GM18502 (cell line): ENCODE results near the gene NHEJ1.

ENCODE experiments used
- ATAC-seq: cut with Tn5 transposase; IDR thresholded peaks from one replicate; pipeline ENCODE4 v1.9.1; 2021; ENCODE audit warnings: mild to moderate bottlenecking; ENCODE audit not compliant: unreplicated experiment, poor library complexity

The NHEJ1 gene

DNA sequence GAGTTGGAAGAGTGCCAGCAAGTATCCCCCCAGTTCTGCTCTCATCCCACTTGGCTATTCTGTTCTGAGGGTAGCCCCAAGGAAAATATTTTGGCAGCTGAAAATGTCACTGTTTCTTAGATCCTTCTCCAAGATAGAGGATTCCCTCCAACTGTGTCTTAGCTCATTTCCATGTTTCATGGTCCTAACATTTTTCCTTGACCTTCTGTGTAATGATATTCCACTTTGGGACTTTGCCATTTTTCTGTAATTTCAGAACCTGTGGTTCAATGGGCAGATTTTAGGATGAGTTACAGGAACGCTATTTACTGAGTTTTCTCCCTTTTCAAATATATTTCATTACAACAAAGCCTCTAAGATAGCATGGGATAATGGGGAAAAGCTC is 34.7 kb downstream of the NHEJ1 start:
- no peak for ATAC-seq

DNA sequence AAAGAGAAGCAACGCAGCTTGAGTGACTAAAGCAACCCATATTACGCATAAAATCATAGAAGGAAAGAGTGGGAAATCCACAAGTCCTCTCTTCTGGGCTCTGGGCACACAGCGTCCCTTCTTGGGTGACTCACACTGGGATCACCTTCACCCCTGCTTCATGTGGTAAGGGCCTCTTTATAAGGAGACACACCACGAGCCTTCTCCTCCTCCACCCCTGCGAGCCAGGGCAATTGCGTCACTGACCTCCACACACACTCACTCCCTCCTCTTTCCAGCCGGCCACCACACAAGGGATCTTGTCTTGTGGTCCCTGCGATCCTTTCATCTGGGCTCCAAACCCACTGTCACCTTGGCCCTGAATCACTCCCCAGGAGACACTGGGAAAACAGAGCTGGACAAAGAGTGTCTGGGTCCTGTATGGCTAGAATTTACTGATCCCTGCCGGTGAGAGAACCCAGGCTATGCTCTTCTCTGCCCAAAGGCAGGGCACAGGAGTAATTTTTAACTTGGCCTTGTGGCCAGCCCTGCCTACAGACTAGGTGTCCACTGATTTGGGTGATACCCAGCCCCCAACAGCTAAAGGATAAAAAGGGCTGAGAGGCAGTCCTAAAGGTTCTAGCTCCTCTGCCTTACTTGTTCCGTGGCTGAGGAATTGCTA is 35.3 kb downstream of the NHEJ1 start:
- no peak for ATAC-seq

DNA sequence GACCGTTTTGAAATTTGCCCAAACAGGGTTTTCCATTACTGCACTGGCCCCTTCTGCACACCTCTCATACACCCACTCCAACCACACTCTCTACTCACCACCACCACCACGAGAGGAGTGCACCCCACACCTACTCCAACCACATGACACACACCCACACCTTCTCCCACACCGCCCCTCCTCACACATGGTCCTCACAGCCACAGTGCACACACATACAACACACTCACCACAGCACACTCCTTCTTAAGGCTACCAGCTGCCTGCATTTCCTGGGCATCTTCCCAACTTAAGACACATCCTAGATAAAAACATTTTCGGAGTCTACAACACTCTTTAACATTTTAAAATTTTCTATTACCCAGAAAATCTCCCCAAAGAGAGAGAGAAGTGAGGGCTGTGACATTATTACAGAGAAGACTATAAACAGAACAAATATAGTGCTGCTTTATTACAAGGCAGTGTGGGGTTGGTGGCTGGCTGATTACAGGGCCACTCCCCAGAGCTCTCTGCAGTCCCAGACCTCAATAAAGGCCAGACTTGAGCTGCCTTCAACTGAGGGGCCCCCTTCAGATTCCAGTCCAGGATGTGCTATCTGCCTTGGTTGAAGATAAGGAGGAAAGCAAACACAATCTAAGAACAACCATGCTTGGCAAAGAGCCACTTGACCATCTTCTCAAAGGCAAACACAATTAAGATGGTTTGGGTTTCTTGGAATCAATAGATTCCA is 36.1 kb downstream of the NHEJ1 start:
- ATAC-seq: no peak

DNA sequence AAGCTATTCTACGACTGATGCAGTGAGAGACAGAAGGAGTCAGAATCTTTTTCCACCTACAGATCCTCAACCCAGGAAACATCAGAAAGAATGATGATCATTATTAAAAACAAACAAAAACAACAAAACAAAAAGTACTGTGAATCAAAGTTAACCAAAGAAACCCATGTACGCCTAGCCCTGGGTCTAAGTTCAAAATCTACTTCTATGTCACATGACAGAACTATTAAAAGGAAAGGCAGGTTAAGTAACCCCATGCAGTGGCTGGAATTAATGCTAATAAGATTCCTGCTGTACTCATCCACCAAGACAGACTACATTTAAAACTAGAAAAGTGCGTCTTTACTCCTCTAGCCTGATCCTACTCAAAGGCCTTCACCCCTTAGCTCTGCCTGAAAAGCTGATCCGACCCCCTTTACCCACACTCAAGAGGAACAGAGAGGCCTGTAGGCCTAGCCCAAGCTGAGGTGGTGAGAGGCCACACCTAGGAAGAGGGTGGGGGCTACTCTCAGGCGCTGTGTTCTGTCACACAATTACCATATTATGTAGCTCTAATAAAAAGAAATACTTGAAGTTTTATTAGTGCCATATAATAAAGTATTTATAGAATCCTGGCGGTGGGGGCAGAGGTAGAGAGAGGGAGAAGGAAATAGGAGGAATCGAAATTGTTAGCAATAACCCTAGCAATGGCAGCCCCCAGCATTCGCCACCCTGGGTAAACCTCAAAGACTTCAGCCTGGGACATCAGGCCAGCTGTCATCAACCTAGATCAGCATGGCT is 37.1 kb downstream of the NHEJ1 start:
- no peak for ATAC-seq

DNA sequence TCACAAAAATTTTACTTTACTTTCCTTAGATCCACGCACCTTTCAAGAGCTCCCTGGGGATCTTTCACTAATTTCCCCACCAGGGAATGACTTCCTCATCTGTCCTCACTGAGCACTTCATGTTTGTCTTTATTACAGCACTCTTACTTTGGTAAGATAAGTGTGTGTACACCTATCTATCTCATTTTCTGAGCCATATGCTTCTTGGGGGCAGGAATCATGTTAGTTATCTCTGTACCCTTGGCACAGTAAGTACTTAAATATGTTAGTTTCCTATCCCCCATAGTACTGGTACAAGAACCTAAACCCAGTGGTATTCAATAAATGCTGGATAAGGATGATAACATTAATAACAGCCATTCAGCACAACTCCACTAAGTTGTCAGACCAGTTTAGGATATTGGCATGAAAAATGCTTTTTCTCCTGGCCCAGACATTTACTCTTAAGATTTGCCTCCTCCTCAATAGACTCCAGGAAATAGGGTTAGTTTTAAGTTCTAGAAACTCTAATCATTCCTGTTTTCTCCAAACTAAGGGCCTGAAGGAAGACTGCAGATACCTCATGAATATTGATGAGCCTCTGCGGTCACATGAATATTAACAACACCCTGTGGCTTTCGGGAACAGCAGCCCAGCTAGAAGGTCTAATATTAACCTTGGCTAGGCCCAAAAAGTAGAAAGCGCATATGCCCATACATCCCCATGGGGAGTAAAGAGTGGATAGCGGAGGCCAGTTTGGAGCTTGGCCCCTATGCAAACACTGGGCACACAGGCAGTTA is 38.2 kb downstream of the NHEJ1 start:
- ATAC-seq: no peak

DNA sequence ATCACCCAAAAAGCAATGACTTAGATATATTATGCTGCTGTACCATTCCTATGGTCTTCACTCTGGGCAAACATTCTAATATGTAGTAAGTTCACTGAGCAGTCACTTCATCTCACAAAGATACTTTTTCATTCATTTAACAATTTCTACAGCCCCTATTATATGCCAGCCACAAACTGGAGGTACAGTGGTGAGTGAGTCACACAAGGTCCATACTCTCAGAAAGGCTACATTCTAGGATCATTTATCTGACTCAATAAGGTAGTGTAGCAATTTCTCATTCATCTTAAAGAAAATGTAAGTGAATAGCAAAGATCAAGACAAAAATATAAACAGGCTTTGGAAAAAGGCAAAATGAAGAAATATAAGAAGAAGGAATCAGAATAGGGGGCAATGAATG is 40.5 kb downstream of the NHEJ1 start:
- ATAC-seq: no peak

DNA sequence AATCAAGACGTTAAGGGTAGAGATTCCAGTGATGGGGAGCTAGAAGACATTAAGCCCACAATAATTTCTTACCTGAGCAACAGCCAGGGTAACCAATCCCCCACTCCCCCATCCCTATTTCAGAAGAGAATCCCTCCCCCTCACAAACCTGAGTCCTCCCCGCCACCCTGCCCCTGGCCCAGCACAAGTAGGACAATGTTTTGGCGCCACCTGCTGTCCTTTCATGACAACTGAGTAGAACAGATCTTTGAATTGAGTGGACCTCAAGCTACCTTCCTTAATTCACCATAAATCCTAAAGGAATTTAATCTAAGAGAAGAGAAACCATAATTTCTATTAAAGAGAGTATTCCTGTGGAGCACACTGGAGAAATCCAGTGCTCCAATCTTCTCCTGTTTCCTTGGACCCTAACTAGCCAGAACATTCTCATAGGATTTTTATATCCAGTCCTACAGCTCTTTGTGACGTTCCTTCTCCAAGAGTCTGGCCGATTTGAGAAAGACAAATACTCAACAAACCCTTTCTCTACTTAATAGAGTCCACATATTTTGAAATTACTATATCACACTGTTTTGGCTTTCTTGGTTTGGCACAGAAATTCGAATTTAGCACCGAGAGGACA is 41.1 kb downstream of the NHEJ1 start:
- no peak for ATAC-seq

DNA sequence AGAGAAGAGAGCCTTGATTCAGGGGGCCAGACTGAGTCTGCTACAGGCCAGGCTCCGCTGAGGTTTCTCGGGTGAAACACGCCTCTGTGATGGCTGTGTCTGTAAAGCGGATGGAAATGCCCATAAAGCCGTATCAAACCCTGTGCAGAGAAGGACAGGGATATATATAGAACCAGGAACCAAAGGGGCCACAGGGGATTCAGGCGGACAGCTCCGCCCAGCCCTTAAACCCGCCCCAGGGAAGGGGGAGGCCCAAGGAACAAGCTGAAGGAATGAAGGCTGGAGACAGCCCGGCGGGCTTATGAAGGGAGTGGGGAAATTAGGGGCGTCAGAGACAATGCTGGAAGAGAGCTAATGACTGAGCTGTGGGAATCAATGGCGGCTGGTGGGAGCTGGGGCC is 42.1 kb downstream of the NHEJ1 start:
- ATAC-seq: no peak

DNA sequence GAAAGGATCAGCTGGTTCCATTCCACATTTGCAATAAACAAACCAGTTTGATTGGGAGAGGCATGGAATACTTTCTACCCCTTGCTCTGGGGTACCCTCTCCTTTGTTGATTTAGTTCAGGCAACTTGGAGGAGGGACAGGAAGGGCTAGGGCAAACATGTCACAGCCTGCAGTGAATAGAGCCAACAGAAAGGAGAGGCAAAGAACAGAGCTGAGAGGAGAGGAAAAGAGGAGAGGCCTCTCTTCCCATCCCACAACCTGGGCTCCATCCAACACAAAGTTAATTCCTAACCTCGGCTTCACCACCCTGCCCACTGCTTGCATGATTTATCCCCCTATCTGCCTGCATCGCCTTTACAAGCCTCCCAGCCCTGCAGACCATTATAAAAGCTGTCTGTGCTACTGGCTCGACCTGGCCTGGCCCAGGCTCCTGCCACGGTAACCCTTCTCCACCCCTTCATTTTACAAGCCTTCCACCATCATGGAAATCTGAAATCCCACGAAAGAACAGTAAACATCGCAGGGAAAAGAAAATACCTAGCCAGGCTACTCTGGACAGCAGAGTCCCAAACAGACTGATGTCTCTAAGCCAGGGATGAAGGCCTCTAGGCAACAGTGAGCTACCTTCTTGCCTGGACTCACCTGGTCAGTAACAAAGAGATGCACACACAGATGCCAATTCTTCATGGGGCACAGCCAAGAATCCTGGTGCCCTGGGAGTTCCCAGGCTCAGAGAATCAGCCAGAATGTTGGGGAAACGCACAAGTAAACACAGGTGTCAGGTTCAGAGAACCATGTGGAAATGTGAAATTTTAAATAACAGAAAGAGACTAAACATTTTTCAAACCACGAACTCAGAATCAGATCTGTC is 43.6 kb downstream of the NHEJ1 start:
- no peak for ATAC-seq

DNA sequence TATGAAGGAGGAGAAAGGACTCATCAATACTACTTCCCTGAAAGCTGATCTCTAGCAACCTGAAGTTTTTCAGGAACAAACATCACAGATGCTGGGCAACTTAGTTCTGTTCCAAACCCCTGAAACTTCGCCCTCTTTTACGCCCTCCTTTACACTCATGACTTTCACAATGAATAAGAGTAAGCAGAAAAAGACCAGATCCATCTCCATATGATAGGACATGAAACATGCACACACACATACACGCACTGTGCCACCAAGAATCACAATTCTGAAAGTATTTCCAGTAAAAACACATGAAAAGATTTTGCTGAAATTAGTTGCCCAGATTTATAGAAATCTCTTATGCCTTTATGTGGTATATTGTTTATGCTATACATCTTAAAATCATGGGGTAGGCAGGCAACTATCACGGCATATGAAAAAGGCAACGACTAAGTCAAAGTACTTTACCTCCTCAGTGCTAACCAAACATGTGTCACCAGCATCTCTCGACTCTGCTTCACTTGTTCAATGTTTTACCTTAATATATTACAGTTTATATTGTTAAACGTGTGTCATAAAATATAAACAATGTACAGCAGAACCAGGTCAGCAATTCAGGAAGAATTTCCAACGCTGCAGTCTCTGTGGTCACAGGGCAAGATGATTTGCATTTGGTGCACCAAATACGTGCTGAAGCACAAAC is 47.8 kb downstream of the NHEJ1 start:
- ATAC-seq: no peak

DNA sequence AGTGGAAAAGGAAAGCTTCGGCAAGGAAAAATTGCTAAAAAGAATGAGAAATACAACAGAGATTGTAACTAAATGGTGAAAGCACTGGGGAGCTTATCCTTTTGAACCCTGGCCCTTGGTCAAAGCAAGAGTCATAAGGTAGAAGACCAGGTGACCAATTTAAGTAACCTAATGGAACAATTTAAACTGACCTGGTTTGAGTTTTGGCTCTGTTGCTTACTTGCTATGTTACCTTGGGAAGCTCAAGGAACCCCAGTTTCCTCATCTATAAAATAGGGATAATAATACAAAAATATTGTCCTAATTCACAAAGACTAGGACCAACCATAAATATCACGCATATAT is 48.6 kb downstream of the NHEJ1 start:
- ATAC-seq: no peak

DNA sequence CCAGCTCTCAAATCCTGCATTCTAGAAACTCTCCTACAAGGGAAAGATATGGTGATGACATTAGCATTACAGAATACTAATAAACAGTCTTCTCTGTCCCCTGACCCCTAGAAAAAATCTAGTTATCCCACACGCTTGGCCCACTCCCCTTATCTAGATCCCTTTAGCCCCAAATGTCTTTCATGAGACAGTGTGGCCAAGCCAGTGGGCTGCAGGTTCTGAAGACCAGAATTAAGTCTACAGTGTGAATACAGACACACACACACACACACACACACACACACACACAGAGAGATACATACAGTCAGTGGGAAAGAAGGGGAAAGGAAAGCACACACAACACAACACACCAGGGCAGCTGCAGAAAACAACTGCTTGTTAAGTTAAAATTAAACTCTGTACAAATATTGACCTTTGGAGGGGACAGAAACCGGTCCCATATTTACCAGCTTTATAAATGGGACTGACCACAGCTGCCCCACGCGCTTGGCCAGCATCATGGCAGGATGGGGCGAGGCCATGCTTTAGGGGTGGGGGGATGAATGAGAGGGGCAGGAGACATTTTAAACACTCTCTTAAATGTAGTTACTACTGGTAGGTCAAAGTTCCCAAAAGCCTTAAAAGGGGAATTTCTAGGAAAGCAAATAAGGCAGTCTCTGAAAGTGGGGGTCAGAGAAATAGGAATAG is 49.1 kb downstream of the NHEJ1 start:
- ATAC-seq: no peak

DNA sequence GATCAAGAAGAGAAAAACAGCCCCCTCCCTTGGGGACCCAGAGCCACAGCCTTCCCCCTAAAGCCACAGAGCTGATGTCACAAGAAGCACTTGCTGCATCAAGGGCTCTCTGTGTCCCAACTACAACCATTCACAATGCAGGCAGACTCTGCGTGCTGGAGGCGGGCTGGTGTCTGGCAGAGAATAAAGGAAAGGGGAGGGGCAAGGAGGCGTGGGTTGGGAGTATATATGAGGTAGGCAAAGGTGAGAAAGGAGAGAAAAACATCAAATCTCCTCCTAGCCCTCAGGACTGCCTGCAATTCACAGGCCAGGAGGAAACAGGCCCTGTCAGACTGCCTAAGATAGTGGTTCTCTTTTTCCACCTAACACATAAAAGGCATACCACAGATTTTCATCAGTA is 51.1 kb downstream of the NHEJ1 start:
- ATAC-seq: no peak

DNA sequence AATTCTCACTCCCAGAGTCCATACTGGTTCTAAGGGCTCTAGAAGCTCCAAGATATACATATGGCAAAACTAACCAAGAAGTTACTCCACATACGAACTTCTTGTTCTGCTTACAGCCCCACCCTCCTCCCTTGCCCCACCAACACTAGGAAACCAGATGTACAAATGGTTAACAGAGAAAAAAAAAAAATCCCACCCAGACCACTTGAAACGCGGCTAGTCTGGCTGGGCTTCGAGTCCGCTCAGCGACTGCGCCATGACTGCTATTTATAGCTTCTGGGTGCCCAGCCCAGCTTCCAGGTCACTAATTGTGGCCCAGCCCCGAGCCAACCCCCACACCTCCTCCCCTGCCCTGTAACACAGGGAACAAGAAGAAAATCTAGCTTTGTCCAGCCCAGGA is 52.9 kb downstream of the NHEJ1 start:
- ATAC-seq: no peak

DNA sequence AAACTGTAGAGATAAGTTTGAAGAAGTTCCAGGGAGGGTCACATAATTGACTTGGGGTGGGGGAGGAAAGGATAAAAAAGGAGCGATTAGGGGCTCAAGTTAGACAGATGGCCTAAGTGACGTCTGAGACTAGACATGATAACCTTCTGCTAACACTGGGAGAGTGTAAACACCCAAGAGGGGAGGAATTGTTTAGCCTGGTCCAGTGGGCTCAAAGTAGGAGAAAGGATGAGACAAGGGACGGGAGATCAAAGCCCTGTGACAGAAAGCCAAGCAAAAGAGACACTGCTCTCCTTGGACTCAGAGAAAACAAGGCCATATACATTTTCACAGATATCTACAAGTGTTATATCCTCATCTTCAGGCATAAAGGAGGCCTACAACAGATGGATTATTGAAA is 54.4 kb downstream of the NHEJ1 start:
- ATAC-seq: no peak

DNA sequence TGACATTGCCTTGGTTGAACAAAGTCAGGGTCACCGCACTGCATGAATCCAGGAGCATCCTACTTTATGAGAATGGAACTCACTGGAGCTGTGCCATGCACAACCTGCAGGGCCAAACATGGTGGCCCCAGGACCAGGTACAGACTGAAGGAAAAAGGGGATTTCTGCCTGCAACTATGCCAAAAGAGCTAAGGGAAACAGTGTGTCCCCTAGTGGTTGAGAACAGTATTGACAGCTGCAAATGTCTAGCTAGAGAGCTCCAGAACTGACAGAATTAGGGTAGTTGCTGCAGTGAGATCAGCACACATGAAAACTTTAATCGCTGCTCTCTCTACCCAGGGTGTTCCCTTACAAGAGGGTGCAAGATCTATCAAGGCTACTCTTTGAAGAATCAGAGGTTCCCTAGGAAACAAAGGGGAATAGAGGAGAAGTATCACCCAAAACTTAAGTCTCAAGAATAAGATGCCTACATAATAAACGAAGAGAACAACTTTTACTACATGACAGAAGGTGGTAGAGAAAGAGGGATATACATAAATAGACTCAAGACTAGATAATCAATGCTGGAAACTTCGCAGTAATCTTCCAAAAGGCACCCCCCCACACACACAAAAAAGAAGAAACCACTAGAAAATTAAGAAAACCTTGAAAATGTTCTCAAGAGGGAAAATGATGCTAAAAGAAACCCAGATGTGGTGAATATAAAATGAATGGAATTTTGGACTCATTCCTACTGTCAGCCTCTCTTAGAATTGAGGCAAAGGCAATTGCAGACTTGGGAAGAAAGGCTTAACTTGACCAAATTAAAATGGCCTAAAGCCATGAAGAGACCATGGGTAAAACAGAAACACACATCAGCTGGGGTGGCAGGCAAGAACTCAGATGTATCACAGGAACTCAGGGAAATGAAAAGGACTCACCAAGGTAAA is 56.2 kb downstream of the NHEJ1 start:
- ATAC-seq: peak; percentile 52

DNA sequence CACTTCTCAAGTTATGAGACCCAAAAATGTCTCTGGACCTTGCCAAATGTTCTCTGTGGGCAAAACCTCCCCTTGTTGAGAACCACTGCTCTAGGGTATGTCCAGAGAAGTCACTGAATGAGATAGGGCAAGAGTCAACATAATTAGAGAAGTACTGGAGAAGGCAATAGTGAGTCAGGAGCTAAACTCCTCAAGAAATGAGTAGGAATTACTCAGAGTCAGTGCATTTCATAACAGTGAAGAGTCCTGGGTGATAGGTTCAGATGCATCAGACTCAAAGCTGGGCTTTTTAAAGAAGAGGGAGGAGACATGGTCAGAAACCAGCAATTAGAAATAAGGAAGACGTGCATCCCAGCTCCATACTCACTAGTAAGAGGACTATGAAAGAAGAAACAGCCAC is 61.3 kb downstream of the NHEJ1 start:
- no peak for ATAC-seq
